H1 (cell line): ENCODE measurements around the gene CTNNA3. TPM values are rescaled to one million over a fixed set of nuclear protein-coding genes. Genes with fewer than 3 reads are reported as not detected.

Experiments
- SRF ChIP-seq: IDR thresholded peaks from 2 replicates; pipeline ENCODE4 v1.6.1; 2011; ENCODE audit warnings: mild to moderate bottlenecking, low read depth, low read length, moderate library complexity
- polyA plus RNA-seq, 7 experiments: library from polyadenylated mRNA; depleted of rRNA in 3 of 7; stranded (reverse) in 5 of 7; unstranded in 2 of 7; fragments of >200 nt in 5 of 7; fragments of 200-250 nt in 2 of 7; gene quantifications; 1 replicate in 5 of 7; 2 replicates in 1 of 7; 4 replicates in 1 of 7; pipeline versions ENCODE4 v1.2.1 to v1.2.3, GENCODE V29; 2011 to 2013; ENCODE audit warnings: missing spikeins in 2 of 7, mixed read lengths in 2 of 7
- total RNA-seq: library from RNA; stranded (reverse); fragmentation: NEBNext Ultra II Directional; extraction: Animal tissue kit (Norgen Biotek cat#: 25700); gene quantifications from 2 replicates; pipeline ENCODE4 v1.2.1, GENCODE V29; 2021

CTNNA3 gene
- total and polyA plus RNA-seq, 2 of the 8 experiments (the other 6 are each of a cell fraction or from before 2014, with no cell fraction given), result 1.3 to 1.5 TPM

- TF ChIP-seq SRF, result no peak
These were observed 1412.9 kb downstream of the CTNNA3 start (continued) for GRCh38 chr10:66283064-66283463.
